GM21515 (cell line): Measurements from ENCODE around the gene TPRA1.

Experiments used
- ATAC-seq: cut with Tn5 transposase; IDR thresholded peaks from one replicate; pipeline ENCODE4 v1.9.1; 2021; ENCODE audit not compliant: unreplicated experiment

Gene TPRA1

DNA sequence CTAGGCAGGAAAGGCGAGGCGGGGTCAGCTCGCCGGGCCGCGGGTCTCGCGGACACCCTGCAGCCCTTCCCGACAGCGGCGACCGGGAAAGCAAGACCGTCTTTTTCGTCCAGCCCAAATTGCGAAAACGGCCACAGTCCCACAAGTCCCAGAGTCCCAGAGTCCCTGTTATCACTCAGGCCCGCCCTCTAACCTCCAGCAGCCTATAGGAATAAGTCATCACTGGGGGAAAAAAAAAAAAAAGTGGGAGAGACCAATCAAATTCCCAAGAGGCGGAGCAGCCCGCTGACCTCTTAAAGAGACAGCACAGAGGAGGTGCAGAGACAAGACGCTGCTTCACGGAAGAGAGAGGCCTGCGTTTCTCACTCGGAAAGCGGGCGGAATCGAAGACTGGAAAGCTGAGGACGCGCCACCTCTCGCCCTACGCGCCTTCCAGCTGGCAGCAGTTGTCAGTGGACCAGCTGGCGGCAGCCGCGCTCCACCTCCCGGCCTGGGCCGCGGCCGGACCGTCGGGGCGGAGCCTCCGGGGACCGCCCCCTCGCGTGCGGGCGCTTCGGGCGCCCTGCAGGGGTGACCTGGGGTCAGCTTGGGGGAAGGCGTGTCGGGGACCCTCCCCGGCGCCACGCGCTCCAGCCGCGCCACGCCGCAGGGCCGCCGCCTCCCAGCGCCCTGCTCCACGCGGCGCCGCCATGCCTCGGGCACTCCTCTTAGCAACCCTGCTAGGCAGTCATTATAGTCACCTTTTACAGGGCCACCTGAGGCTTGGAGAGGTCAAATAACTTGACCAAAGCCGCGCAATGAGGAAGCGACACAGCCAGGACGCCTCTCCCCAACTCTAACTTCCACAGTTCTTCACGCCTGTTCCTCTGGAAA, at the start of gene TPRA1:
Gene TPRA1, minus strand, starts transcription at position 141 of the 873 bp plus-strand sequence. CDS start 10,587 bp downstream, outside the sequence.
- peak; percentile 65 for ATAC-seq

DNA sequence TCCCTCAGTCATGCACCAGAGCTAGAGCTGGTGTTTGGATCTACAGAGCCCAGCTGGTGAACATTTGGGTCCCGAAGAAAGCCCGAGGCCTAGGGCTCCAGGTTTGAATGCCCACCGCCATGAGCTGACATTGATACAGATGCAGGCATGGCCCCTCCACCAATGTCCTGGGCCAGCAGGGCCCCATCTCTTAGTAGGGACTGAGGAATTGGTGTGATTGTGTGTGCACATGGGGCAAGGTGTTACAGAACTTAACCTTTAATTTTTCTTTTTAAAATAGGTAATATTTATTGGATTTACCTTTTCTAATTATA, 49.5 kb upstream of the TPRA1 start:
- ATAC-seq = no peak

DNA sequence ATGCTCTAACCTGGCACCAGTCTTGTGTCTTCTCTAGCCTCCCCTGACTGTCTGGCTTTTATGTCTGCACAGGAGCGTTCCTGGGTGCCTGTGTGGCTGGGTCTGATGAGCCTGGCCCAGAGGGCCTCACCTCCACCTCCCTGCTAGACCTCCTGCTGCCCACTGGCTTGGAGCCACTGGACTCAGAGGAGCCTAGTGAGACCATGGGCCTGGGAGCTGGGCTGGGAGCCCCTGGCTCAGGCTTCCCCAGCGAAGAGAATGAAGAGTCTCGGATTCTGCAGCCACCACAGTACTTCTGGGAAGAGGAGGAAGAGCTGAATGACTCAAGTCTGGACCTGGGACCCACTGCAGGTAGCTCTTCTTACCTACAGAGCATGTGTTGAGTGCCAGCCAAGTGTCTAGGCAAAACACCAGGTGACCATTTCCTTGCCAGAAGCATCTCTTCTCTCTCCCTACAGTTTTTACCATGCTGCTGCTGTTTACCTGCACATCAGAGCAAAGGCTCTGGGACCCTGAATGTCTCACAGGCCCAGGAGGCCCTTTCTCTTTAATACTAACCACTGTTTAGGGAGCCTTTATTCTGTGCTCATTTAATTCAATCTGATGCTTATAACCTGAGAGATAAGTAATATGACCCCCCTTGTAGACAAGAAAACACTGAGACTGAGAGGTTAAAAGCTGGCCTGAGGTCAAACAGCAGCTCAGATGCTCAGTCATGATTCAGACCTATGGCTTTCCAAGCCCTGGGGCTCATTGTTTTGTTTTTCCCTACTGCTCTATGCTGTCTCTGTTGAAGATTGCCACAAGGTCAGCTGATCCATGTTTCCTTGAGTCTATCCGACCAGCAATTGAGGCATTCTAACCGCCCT, 48.9 kb upstream of the TPRA1 start:
- ATAC-seq = no peak

DNA sequence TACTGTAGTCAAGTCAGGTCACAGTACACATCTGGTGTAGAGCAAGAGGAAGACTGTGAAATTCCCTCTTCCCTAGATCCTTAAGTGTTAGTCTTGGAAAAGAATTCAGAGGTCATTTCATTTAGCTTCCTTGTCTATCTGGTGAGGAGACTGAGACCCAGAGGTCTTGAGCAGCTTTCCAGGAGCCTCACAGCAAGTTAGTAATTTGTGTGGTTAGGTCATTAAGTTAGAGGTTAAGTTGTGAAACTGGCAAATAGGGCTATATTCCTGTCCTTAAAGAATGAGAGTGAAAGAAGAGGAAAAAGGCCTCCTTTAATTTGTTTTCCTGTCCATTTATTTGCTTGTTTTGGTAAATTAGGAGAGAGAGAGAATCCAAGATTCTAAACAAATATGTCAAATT, 47.4 kb upstream of the TPRA1 start:
- no peak for ATAC-seq

DNA sequence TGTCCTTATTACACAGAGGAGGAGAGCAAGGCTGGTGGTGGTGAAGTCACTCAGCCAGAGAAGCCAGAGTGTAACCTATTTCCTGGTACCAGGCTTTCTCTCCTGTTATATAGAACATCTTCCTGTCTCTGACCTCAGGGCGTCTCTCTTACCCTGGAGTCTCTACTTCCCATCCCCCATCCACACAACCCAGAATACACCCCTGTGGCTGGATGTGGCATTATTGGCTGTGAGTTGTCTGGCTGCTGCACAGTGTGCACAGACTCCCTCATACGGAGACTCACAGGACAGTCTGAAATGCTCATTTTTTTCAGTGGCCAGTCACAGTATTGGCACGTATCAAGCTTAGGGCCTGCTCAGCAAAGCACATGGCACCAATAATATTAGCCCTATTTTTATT, 47.0 kb upstream of the TPRA1 start:
- no peak for ATAC-seq

DNA sequence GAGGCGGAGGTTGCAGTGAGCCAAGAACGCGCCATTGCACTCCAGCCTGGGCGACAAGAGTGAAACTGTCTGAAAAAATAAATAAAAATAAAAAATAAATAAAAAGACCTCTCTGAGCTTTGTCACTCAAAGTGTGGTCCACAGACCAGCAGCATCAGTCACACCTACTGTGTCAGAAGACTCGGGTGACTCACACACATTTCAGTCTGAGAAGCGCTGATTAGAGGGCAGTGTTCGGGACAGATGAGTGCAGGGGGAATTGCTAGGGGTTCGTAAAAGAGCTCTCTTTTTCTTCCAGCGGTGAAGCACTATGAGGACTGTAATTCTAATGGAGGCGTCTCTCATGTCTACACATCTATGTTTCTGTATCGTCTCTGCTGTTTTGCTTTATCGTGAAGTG, 44.1 kb upstream of the TPRA1 start:
- no peak for ATAC-seq

DNA sequence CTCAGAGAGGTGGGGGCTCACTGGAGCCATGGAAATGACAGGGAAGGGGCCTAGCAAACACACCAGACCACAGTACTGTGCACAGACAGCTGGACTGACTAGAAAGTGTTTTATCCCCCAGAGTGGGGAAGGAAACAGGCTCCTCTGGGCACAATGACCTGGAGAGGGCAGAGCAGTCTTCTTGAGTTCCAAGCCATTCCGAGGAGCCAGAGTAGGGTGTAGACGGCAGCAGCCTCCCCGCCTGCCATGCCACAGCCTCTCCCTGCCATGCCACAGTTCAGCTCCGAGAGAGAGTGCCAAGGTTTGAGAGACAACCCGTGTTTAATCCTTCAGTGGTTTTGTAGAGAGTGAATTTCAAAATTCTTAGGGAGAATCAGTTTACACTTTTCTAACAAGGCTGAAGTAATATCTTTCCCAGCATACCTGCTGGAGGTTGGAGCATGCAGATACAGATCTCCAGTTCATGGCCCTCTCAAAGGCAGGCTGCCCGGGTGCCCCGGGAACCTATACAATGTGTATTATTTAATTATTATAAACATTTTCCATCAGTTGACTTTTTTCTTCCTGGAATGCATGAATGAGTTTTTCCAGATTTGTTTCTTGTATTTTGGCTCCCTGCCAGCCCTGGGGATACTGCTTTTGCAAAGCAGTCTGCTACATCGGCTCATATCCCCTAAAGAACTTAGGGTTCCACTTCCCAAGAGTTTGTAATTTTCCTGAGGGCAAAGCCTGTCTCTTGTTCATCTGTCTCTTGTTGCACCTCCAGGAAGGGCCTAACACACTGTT, 41.7 kb upstream of the TPRA1 start:
- ATAC-seq = no peak

DNA sequence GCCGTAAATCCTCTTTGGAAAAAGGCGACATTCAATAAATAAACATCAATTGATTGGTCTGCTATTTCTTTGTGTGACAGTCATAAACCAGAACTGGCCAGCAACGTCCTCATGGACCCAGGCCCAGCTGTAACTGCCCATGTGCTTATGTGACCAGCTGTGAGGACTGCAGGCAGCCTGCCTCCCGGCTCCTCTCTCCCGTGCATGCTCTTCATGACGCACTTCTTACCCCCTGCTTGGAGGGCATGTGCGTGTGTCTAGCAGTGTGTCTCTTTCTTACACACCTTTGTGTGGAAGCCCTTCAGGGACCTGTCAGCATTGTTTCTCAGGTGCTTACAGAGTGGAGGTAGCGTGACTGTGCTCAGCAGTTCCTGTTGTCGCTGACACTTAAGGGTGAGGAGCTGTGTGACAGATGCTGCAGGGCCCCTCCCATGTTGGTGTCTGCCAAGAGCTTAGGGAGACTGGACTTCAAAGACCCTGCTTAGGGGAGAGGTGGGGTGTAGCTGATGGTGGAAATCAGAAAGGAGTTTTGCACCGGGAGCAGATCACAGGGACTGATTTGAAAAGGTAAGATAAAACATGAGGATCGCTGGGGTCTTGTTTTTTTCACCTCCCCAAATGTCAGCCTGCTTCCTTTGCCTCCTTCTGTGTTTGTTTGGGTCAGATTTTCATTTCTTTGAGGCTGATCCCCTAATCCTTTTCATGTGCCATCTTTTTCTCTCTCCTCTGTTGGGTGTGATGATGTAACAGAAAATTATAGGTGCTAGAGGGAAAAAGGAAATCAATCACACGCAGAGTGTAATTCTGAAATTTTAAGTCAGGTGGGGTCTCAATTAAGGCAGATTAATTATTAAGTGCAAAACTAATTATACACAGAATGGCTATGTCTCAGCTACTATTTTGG, 40.5 kb upstream of the TPRA1 start:
- ATAC-seq = no peak

DNA sequence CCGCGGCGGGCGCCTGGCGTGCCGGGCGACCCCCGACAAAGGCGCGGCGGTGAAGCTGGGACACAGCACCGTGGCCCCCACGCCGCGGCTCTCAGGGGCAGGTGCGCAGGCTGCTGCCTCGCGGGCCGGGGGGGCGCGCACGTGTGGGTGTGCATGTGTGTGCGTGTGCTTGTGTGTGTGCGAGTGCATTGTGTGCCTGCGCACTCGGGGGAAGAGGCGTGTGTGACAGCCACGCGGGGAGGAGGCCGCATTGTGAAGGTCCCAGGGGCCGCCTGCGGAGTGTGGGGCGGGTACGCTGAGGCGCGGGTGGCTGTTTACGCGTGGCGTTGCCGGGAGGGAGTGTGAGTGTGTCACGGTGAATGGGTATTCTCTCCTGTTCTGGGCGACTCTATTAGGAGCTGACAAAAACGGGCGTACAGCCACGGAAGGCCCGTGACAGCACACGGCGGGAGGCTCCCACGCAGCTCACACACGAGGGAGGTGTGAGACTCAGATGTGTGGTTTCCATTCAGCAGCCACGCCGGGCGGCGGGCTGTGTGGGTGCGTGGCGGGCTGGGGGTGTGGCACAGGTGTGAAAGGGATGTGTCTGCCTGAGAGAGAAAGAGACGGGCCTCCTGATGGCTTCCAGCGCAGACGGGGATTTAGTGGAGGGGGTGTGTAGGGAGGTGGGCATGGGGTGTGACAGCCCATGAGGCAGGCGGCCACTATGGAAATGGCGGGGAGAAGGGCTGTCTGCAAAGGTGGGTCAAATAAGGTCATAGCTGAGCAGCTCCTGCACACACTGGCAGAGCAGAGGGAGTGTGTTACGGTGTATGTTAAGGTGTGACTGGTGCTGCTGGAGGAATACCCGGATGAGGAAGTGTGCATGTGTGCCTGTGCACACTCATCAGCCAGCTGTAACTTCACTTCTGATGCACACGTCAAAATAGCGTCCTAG, 39.2 kb upstream of the TPRA1 start:
- no peak for ATAC-seq

DNA sequence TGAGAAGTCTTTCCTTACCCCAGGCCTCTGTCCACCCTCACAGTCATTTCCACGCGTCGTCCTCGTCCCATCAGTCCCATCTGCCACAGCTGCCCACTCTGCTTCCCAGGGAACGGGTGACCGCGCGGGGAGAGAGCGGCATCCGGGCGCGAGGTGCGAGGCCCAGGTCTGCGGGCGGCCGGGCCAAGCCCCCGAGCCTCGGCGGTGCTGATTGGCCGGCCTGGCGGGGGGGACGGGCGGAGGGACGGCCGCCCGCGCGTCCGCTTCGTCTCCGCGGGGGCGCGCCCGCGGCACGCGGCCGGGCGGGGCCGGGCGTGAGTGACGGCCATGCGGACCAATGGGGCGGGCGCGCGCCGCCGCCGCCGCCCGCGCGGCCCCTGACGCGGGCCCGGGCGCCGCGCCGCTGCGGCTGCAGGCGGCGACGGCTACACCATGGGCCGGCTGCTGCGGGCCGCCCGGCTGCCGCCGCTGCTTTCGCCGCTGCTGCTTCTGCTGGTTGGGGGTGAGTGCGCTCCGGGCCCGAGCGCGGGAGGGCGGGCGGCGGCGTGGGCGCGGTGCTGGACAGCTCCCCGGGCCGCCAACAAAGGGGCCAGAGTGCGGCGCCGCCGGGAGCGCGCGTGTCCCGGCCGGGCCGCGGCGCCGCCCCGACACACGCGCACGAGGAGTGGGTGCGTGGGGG, 38.4 kb upstream of the TPRA1 start, which contains the start of gene PODXL2:
Gene PODXL2, plus strand, starts transcription at position 398 of the 679 bp plus-strand sequence. Its CDS starts 35 bp downstream, at position 433.
- ATAC-seq = no peak

DNA sequence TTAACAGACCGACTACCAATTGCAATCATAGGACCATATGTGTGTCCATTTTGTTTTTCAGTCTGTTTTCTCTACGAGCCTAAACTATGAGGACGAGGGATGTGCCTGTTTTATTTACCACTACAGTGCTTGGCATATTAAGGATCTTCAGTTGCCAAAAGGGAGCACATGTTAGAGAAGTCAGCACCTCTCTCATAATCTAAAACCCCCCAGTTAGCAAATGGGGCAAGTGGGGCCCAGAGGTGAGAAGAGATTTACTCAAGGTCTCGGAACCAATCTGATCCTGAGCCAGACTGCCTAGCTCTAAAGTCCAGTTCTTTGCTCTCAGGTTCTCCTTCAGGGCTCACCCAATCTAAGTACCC, 37.9 kb upstream of the TPRA1 start:
- no peak for ATAC-seq

DNA sequence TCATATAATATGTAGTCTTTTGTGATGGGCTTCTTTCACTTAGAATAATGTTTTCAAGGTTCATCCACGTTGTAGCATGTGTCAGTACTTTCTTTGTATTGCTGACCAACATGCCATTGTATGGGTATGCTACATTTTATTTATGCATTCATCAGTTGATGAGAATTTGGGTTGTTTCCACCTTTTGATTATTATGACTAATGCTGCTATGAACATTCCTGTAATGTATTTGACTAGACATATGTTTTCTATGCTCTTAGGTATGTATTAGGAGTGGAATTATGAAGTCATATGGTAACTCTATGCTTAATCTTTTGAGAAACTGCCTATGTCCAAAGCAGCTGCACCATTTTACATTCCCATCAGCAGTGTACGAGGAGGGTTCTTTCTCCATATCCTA, 35.3 kb upstream of the TPRA1 start:
- ATAC-seq = no peak

DNA sequence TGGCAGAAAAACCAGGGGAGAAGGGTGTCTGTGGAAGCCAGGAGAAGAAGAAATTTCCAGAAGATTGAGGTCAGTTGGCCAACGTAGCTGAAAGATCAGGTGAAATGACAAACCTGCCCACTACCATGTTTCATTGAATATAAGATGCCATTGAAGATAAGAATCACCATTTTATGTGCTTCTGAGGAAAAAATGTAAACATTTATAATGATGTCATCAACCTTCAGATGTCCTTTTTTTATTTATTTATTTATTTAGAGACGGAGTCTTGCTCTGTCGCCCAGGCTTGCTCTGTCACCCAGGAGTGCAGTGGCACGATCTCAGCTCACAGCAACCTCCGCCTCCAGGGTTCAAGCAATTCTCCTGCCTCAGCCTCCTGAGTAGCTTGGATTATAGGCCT, 33.5 kb upstream of the TPRA1 start:
- no peak for ATAC-seq

DNA sequence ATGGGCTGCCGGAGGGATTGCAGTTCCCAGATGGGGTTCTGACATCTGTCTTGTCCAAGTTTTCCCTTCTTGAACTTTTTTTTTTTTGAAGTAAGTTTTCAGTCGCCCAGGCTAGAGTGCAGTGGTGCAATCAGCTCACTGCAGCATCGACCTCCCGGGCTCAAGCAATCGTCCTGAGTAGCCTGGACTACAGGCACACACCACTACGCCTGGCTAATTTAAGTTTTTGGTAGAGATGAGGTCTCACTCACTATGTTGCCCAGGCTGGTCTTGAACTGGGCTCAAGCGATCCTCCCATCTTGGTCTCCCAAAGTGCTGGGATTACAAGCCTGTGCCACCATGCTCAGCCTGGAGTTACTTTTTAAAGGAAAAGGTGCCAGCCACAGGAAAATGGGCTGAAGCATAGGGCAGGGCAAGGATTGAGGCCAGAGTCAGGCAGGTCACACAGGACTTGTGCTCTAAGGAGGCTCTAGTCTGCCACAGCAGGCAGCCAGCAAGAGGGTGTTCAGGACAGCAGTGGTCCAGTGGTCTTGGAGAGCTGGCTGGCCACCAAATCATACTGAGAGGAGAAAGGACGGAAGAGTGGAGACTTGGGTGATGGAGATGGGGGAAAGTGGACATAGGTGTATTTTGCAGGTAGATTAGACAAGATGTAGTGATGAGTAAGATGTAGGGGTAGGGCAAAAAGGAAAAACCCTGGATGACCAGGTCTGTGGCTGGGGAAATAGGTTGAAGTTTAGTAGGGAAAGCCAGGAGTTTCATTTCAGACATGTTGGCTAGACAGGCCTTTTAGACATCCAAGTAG, 32.4 kb upstream of the TPRA1 start:
- no peak for ATAC-seq

DNA sequence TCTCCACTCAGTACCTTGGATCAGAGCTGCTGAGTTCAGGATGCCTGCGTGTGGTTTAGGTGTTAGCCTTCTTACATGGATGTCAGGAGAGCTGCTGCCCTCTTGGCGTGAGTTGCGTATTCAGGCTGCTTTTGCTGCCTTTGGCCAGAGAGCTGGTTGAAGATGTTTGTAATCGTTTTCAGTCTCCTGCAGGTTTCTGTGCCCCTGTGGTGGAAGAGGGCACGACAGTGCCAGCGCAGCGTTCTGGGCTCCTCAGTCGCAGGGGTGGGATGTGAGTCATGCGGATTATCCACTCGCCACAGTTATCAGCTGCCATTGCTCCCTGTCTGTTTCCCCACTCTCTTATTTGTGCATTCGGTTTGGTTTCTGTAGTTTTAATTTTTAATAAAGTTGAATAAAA, 31.5 kb upstream of the TPRA1 start:
- ATAC-seq = no peak

DNA sequence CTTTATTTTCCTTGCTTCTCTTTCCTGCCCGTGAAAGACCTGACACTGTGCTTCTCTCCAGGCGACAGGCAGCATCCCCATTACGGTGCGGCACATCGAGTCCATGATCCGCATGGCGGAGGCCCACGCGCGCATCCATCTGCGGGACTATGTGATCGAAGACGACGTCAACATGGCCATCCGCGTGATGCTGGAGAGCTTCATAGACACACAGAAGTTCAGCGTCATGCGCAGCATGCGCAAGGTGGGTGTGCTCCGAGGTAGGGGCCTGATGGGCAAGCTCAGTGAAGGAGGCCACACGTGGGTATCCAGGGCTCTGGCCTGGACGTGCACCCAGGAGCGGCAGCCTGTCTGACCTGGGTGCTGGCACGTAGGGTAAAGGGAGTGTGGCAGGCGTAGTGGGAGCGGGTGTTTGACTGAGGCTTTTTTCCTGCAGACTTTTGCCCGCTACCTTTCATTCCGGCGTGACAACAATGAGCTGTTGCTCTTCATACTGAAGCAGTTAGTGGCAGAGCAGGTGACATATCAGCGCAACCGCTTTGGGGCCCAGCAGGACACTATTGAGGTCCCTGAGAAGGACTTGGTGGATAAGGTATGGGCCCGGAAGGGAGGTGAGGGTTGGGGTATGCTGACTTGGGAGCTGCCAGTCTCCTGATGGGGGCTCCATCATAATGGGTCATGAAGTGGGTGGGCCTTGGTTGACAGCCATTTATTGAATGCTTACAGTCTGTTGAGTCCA, 30.3 kb upstream of the TPRA1 start:
- ATAC-seq = no peak

DNA sequence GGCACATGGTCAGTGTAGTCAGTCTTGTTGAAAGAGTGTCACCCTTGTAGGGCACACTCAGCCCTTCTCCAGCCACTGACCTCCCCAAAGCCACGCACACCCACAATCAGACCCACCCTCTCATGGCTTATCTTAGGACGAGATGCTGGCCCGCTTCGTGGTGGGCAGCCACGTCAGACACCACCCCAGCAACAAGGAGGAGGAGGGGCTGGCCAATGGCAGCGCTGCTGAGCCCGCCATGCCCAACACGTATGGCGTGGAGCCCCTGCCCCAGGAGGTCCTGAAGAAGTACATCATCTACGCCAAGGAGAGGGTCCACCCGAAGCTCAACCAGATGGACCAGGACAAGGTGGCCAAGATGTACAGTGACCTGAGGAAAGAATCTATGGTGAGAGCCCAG, 28.4 kb upstream of the TPRA1 start:
- ATAC-seq = no peak
